Renal cortical epithelial cell (primary cell): Measurements from ENCODE around the gene TCF4. TPM values are rescaled to one million over a fixed set of nuclear protein-coding genes. Genes with fewer than 3 reads are reported as not detected.
A peak's percentile ranks its signal among the peaks of the same experiment; 100 is the strongest.

Source experiments
- DNase-seq: peaks from one replicate; pipeline ENCODE4 v3.0.0-alpha.2; 2011; ENCODE audit warnings: low read depth
- total RNA-seq: library from RNA; depleted of rRNA; stranded (reverse); fragments of >200 nt; gene quantifications from 2 replicates; pipeline ENCODE4 v1.2.3, GENCODE V29; 2014

The TCF4 gene
- total RNA-seq, 1 donor from 2014 or later, result 11.0 TPM

GRCh38 chr18:55444536-55444935, 143.5 kb downstream of the TCF4 start:
- DNase-seq, result no peak

GRCh38 chr18:55443776-55444175, 144.2 kb downstream of the TCF4 start:
- no peak for DNase-seq

- no peak for DNase-seq
Observed at GRCh38 chr18:55442561-55442960, 145.4 kb downstream of the TCF4 start.

GRCh38 chr18:55440988-55441387, 147.0 kb downstream of the TCF4 start:
- no peak for DNase-seq

GRCh38 chr18:55439056-55439455, 148.9 kb downstream of the TCF4 start:
- DNase-seq, result no peak

- DNase-seq, result no peak
Observed at GRCh38 chr18:55435592-55435991, 152.4 kb downstream of the TCF4 start.

GRCh38 chr18:55433648-55434047, 154.3 kb downstream of the TCF4 start:
- DNase-seq, result no peak

GRCh38 chr18:55433140-55433539, 154.9 kb downstream of the TCF4 start:
- no peak for DNase-seq

GRCh38 chr18:55432307-55433040, 155.5 kb downstream of the TCF4 start:
- no peak for DNase-seq

- DNase-seq, result no peak
Observed at GRCh38 chr18:55430026-55430425, 158.0 kb downstream of the TCF4 start.

GRCh38 chr18:55427951-55428350, 160.0 kb downstream of the TCF4 start:
- DNase-seq, result no peak

- DNase-seq, result no peak
Observed at GRCh38 chr18:55425698-55426097, 162.3 kb downstream of the TCF4 start.

- no peak for DNase-seq
Observed at GRCh38 chr18:55422456-55423180, 165.4 kb downstream of the TCF4 start.

- DNase-seq, result no peak
Observed at GRCh38 chr18:55421615-55422419, 166.2 kb downstream of the TCF4 start.

- DNase-seq, result no peak
Observed at GRCh38 chr18:55421308-55421614, 166.7 kb downstream of the TCF4 start.

- DNase-seq, result no peak
Observed at GRCh38 chr18:55420665-55421307, 167.2 kb downstream of the TCF4 start.

- peak; percentile 31 for DNase-seq
Observed at GRCh38 chr18:55419947-55420664, 167.9 kb downstream of the TCF4 start.

- no peak for DNase-seq
Observed at GRCh38 chr18:55419132-55419946, 168.7 kb downstream of the TCF4 start.

- DNase-seq, result no peak
Observed at GRCh38 chr18:55418439-55418838, 169.6 kb downstream of the TCF4 start.

GRCh38 chr18:55416791-55417190, 171.2 kb downstream of the TCF4 start:
- no peak for DNase-seq
